Natural killer cell (primary cell): Measurements from ENCODE around the gene AKTIP. TPM values are rescaled to one million over a fixed set of nuclear protein-coding genes. Genes with fewer than 3 reads are reported as not detected.

Source experiments
- ATAC-seq, 3 donors: fragments of 150-1000 bp in 2 of 3; fragments of 200-7000 bp in 1 of 3; cut with Tn5 transposase; 1 replicate in 1 of 3; 2 replicates in 2 of 3; pipeline ENCODE4 v1.10.0; 2021; ENCODE audit warnings: mild to moderate bottlenecking in 2 of 3, moderate library complexity in 2 of 3
- DNase-seq, 2 donors: peaks; one replicate each; pipeline versions ENCODE4 v3.0.0 to v3.0.0-alpha.2; 2013 to 2021; ENCODE audit warnings: mixed read lengths in 1 of 2
- H3K27ac ChIP-seq: one replicate; pipeline ENCODE4 v1.5.1; 2013; ENCODE audit warnings: mild to moderate bottlenecking, low read length
- H3K27me3 ChIP-seq: one replicate; pipeline ENCODE4 v1.6.1; 2013; ENCODE audit warnings: low read length; ENCODE audit not compliant: control insufficient read depth, insufficient read depth
- H3K36me3 ChIP-seq: one replicate; pipeline ENCODE4 v1.6.1; 2013; ENCODE audit warnings: low read length; ENCODE audit not compliant: control insufficient read depth, insufficient read depth
- H3K4me1 ChIP-seq: one replicate; pipeline ENCODE4 v1.6.1; 2013; ENCODE audit warnings: low read length; ENCODE audit not compliant: control insufficient read depth, insufficient read depth
- H3K4me3 ChIP-seq: one replicate; pipeline ENCODE4 v1.5.1; 2013; ENCODE audit warnings: low read length
- H3K9me3 ChIP-seq: one replicate; pipeline ENCODE4 v1.6.1; 2013; ENCODE audit warnings: low read length; ENCODE audit not compliant: control insufficient read depth, insufficient read depth
- H3K27ac Mint-ChIP-seq, 2 donors: one replicate each; pipeline ENCODE4 v1.8.0; 2022; ENCODE audit warnings: mild to moderate bottlenecking in 2 of 2, mixed read lengths in 2 of 2, moderate library complexity in 1 of 2
- H3K27me3 Mint-ChIP-seq, 2 donors: one replicate each; pipeline ENCODE4 v1.8.0; 2022; ENCODE audit warnings: low read depth in 2 of 2, mixed read lengths in 2 of 2
- H3K36me3 Mint-ChIP-seq: one replicate; pipeline ENCODE4 v1.8.0; 2022; ENCODE audit warnings: mixed read lengths
- H3K4me1 Mint-ChIP-seq, 2 donors: one replicate each; pipeline ENCODE4 v1.8.0; 2022; ENCODE audit warnings: mixed read lengths in 2 of 2
- H3K4me3 Mint-ChIP-seq: one replicate; pipeline ENCODE4 v1.8.0; 2022; ENCODE audit warnings: mild to moderate bottlenecking, moderate library complexity, mixed read lengths
- H3K9me3 Mint-ChIP-seq, 2 donors: one replicate each; pipeline ENCODE4 v1.8.0; 2022; ENCODE audit warnings: mixed read lengths in 2 of 2
- WGBS: methylation state at CpG from one replicate; pipeline ENCODE4 v1.1.7; 2013; ENCODE audit warnings: missing lambda C conversion rate; ENCODE audit not compliant: insufficient coverage; 5-methylcytosine and 5-hydroxymethylcytosine counted together
- intact Hi-C: fragments of 100-400 bp; cut with micrococcal nuclease; formaldehyde crosslinking; loops from one replicate; pipeline ENCODE4 v1.14.2; 2022
- total RNA-seq, 4 donors: library from RNA; stranded (reverse); fragments of 120-200 nt in 1 of 4; gene quantifications; one replicate each; pipeline versions ENCODE4 v1.2.3 to v1.2.4, GENCODE V29; 2013 to 2022
- TF ChIP-seq, protein P1 (sequence below): fragments of 200-600 bp; IDR thresholded peaks from one replicate; pipeline ENCODE4 v1.8.0; 2022; ENCODE audit warnings: antibody characterized with exemption

Gene AKTIP
- total RNA-seq, 3 donors from 2014 or later (not counting 1 experiment from before 2014, with no cell fraction given), result 22.0 to 33.2 (median 23.2) TPM

DNA sequence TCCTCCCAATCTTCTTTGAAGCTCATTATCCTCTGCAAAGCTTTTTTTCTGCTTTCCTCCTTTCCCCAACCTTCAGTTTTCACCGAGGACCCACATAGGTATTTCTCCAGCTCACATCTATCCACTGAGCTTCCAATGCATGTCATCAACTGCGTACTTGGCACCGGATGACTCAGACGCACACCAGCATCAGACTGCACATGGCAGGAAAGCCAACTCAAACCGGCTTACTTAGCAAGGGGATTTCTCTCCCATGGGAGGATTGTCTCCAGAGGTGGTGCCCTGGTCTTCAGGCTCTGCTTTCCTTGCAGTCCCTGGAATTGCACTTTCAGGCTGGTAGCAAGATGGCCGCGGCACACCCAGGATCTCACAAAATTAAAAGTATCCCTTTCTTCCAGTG, 1.7 kb upstream of the AKTIP start:
- peak in 1 of 2 donors; percentile 64 for DNase-seq
- 79% methylated on average over 7 of the region's 7 CpGs for WGBS
- ATAC-seq, result no peak
- Mint-ChIP-seq H3K4me3 (peak overlapping the region; percentile 92), H3K27ac (peak overlapping the region; percentile 96), H3K9me3 (no peaks in the 10 kb centered on the region), H3K4me1 (peaks cover 38 to 41% of the 10 kb centered on the region in 2 donors), H3K36me3 (no peaks in the 10 kb centered on the region), H3K27me3 (no peaks in the 10 kb centered on the region)
- Histone ChIP-seq H3K36me3 (no peaks in the 10 kb centered on the region), H3K27ac (peak overlapping the region; percentile 87), H3K9me3 (no peaks in the 10 kb centered on the region), H3K27me3 (no peaks in the 10 kb centered on the region), H3K4me1 (peaks cover 29% of the 10 kb centered on the region), H3K4me3 (no peak overlapping the region)
- intact Hi-C loops, result loop anchor here (10.0 kb wide), 1 partner anchor 370 kb away; no protein-coding TSS in a partner anchor
- TF ChIP-seq, protein P1, sequence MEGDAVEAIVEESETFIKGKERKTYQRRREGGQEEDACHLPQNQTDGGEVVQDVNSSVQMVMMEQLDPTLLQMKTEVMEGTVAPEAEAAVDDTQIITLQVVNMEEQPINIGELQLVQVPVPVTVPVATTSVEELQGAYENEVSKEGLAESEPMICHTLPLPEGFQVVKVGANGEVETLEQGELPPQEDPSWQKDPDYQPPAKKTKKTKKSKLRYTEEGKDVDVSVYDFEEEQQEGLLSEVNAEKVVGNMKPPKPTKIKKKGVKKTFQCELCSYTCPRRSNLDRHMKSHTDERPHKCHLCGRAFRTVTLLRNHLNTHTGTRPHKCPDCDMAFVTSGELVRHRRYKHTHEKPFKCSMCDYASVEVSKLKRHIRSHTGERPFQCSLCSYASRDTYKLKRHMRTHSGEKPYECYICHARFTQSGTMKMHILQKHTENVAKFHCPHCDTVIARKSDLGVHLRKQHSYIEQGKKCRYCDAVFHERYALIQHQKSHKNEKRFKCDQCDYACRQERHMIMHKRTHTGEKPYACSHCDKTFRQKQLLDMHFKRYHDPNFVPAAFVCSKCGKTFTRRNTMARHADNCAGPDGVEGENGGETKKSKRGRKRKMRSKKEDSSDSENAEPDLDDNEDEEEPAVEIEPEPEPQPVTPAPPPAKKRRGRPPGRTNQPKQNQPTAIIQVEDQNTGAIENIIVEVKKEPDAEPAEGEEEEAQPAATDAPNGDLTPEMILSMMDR, result no peak

DNA sequence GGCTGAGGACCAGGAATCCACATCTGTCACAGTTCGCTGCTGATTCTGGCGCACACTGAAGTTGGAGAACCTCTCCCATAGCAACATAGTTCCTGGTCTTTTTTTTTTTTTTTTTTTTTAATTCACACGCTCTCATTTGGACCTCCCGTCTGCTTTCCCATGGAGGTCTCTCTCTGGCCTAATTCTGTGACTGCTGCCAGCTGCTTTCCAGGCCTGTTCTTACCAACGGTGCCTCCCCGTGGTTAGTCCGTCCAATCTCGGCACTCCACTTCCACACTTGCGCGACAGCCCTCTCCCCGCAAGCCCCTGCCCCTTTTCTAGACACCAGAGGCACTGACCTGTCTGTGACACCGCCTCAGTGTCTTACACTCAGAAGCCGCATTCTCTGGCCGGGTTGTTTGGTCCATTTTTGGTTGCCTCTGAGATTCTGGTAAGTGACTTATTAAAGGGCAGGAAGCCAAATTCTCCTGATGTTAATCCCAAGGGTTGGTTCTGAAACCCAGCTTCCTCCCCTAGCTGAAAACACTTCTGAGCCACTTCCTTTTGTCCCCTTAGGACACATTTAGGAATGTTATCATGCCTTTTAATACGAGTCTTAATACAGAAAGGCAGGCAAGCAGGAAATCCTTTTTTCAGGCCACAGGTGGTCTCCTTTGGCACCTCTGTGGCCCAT, 1.1 kb upstream of the AKTIP start:
- H3K27ac Mint-ChIP-seq, result peak overlapping the region; percentile 96
- intact Hi-C loops, result loop anchor here (1.0 to 10.0 kb wide), 4 partner anchors 15 to 369 kb away; no protein-coding TSS in a partner anchor
- ATAC-seq (no peak), DNase-seq (peak; percentile 30 to 60)
- 6% methylated on average over 15 of the region's 15 CpGs for WGBS
- TF ChIP-seq, protein P1, result no peak
- H3K4me3 ChIP-seq, result peak overlapping the region; percentile 73
- no peaks in the 10 kb centered on the region for H3K36me3 Mint-ChIP-seq
- H3K27me3 Mint-ChIP-seq, result no peaks in the 10 kb centered on the region
- H3K36me3 ChIP-seq, result peaks cover 1% of the 10 kb centered on the region
- peak overlapping the region; percentile 92 for H3K4me3 Mint-ChIP-seq
- H3K9me3 Mint-ChIP-seq, result no peaks in the 10 kb centered on the region
- no peaks in the 10 kb centered on the region for H3K27me3 ChIP-seq
- peaks cover 29% of the 10 kb centered on the region for H3K4me1 ChIP-seq
- peak overlapping the region; percentile 87 for H3K27ac ChIP-seq
- H3K4me1 Mint-ChIP-seq, result peaks cover 38 to 41% of the 10 kb centered on the region in 2 donors
- no peaks in the 10 kb centered on the region for H3K9me3 ChIP-seq

DNA sequence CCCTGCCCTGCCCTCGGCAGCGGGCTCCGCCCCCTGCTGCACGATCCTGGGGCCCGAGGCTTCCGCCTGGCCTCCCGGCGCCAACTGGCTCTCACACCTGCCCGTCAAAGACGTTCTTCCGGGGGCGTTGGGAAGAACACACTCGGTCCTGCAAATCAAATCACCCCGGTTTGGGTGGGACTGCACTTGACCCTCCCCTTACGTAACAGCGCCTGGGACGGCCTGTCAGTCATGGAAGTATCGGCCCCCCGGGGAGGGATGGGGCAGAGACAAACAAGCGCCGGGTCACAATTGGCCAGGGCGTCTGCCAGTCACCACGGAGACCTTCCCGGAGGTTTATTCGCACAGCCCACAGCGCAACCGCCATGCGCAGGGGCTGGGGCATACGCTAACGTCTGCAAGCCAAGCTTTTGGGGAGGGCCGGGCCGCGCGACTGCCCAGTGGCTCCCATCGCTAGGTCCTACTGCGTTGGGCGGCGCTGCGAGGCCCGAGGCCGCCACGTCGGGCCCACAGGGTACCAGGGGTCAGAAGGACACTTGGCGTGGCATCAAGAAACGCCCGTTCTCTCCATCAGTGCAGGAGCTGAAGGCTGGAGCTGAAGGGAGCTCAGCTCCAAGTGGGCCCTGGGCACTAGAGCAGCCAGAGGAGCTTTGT, 388 bp upstream of the AKTIP start:
- H3K9me3 ChIP-seq, result no peaks in the 10 kb centered on the region
- Mint-ChIP-seq H3K36me3 (no peaks in the 10 kb centered on the region), H3K4me3 (peak overlapping the region; percentile 92), H3K4me1 (peaks cover 41 to 44% of the 10 kb centered on the region in 2 donors), H3K27me3 (no peaks in the 10 kb centered on the region), H3K9me3 (no peaks in the 10 kb centered on the region), H3K27ac (peak overlapping the region; percentile 96)
- no peaks in the 10 kb centered on the region for H3K27me3 ChIP-seq
- DNase-seq, result peak; percentile 99 to 100
- TF ChIP-seq, protein P1, result no peak
- intact Hi-C loops, result loop anchor here (1.0 to 10.0 kb wide), 4 partner anchors 15 to 369 kb away; no protein-coding TSS in a partner anchor
- WGBS, result under 1% methylated on average over 46 of the region's 46 CpGs
- peak overlapping the region; percentile 73 for H3K4me3 ChIP-seq
- H3K36me3 ChIP-seq, result peaks cover 5% of the 10 kb centered on the region
- ATAC-seq, result peak; percentile 90 to 98 (median 91)
- H3K27ac ChIP-seq, result peak overlapping the region; percentile 87
- peaks cover 29% of the 10 kb centered on the region for H3K4me1 ChIP-seq
